Tibial nerve (tissue), 4 donors: ENCODE measurements around the gene IFT172. TPM values are rescaled to one million over a fixed set of nuclear protein-coding genes. Genes with fewer than 3 reads are reported as not detected.

Experiments used
- DNase-seq, 2 donors: peaks; one replicate each; pipeline ENCODE4 v3.0.0-alpha.2; 2019; ENCODE audit warnings: low spot score in 2 of 2
- H3K27ac ChIP-seq, 4 donors: fragments of 200-600 bp; sonication (generic) in 3 of 4; one replicate each; pipeline ENCODE4 v1.5.1; 2017 to 2019; ENCODE audit warnings: mild to moderate bottlenecking in 1 of 4
- H3K27me3 ChIP-seq, 2 donors: fragments of 200-600 bp; sonication (generic) in 1 of 2; one replicate each; pipeline versions ENCODE4 v1.5.1 to v1.6.0; 2017 to 2019
- H3K36me3 ChIP-seq, 3 donors: fragments of 200-600 bp; sonication (generic); one replicate each; pipeline ENCODE4 v1.5.1; 2018 to 2019
- H3K4me1 ChIP-seq, 4 donors: fragments of 200-600 bp; sonication (generic) in 3 of 4; one replicate each; pipeline ENCODE4 v1.5.1; 2017 to 2019
- H3K4me3 ChIP-seq, 4 donors: fragments of 200-600 bp; sonication (generic) in 3 of 4; one replicate each; pipeline ENCODE4 v1.5.1; 2017 to 2019; ENCODE audit warnings: mild to moderate bottlenecking in 1 of 4, moderate library complexity in 1 of 4
- H3K9me3 ChIP-seq, 4 donors: fragments of 200-600 bp; sonication (generic) in 3 of 4; one replicate each; pipeline ENCODE4 v1.5.1; 2017 to 2019
- EP300 ChIP-seq, 2 donors: sonication (generic); formaldehyde crosslinking; IDR thresholded peaks; one replicate each; pipeline ENCODE4 v1.6.1; 2017; ENCODE audit warnings: antibody characterized with exemption in 2 of 2, mild to moderate bottlenecking in 1 of 2
- POLR2A ChIP-seq, 2 donors: fragments of 450-650 bp; IDR thresholded peaks; one replicate each; pipeline ENCODE4 v1.6.1; 2017; ENCODE audit warnings: antibody characterized with exemption in 2 of 2, mild to moderate bottlenecking in 2 of 2, moderate library complexity in 2 of 2
- WGBS, 2 donors: methylation state at CpG; one replicate each; pipeline ENCODE4 v1.1.5; 2018; 5-methylcytosine and 5-hydroxymethylcytosine counted together
- total RNA-seq, 4 donors: library from RNA; depleted of rRNA; stranded (reverse); fragments of >200 nt; gene quantifications; one replicate each; pipeline ENCODE4 v1.1.0, GENCODE V29; 2016
- TF ChIP-seq, protein P1 (sequence below), 5 experiments: fragments of 200-600 bp in 3 of 5; fragments of 450-650 bp in 2 of 5; sonication (generic) in 3 of 5; IDR thresholded peaks; one replicate each; pipeline ENCODE4 v1.5.1; 2016 to 2019; ENCODE audit warnings: antibody characterized with exemption in 5 of 5, mild to moderate bottlenecking in 3 of 5, moderate library complexity in 2 of 5

Gene IFT172
- total RNA-seq, 4 donors from 2014 or later: 27.8 to 61.4 (median 40.9) TPM

DNA sequence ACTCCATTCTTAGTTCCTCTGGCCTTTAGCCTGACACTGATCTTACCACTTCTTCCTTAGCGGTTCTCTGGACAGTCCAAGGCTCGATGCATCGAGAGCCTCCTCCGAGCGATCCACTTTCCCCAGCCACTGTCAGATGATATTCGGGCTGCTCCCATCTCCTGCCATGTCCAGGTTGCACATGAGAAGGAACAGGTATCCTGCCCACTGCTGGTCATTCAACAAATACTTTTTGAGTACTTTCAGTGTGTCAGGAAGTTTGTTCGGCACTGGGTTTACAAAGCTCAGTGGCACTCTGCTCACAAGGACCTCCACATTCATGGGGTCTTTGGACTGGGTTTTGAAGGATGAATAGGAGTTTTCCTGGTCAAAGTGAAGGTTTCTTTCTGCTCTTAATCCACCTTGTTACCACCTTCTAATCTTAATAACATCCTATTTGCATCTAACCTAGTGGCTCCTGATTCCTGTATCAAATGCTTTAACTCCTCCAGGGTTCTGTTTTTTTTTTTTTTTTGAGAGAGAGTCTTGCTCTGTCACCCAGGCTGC lies 32.9 kb upstream of the IFT172 start:
- no peak for DNase-seq
- WGBS, 2 donors: 87% methylated on average over 7 of the region's 7 CpGs
- no peaks in the 10 kb centered on the region for H3K36me3 ChIP-seq
- no peaks in the 10 kb centered on the region for H3K4me1 ChIP-seq
- no peak overlapping the region for H3K27ac ChIP-seq
- TF ChIP-seq POLR2A (IDR thresholded peaks at IDR 0.05): no peak
- no peak for TF ChIP-seq EP300 (IDR thresholded peaks at IDR 0.05)
- TF ChIP-seq, protein P1, sequence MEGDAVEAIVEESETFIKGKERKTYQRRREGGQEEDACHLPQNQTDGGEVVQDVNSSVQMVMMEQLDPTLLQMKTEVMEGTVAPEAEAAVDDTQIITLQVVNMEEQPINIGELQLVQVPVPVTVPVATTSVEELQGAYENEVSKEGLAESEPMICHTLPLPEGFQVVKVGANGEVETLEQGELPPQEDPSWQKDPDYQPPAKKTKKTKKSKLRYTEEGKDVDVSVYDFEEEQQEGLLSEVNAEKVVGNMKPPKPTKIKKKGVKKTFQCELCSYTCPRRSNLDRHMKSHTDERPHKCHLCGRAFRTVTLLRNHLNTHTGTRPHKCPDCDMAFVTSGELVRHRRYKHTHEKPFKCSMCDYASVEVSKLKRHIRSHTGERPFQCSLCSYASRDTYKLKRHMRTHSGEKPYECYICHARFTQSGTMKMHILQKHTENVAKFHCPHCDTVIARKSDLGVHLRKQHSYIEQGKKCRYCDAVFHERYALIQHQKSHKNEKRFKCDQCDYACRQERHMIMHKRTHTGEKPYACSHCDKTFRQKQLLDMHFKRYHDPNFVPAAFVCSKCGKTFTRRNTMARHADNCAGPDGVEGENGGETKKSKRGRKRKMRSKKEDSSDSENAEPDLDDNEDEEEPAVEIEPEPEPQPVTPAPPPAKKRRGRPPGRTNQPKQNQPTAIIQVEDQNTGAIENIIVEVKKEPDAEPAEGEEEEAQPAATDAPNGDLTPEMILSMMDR (IDR thresholded peaks at IDR 0.05): no peak
- H3K9me3 ChIP-seq: no peaks in the 10 kb centered on the region
- H3K27me3 ChIP-seq: no peaks in the 10 kb centered on the region
- no peak overlapping the region for H3K4me3 ChIP-seq

DNA sequence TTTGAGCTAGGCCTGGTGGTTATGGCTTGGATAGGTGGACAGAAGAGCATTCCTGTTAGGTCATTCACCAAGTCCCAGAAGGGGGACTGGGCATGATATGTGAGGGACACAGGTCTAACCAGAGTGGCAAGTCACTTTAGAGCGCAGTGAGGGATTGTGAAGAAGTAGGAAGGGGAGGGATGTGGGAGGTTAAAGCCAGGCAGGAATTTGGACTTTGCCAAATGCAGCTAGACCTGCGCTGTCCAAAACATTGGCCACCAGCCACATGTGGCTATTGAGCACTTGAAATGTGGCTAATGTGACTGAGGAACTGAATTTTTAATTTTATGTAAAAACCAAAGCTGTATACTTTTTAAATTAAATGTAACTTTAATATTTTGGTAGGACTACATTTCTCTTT lies 30.8 kb upstream of the IFT172 start:
- DNase-seq: no peak
- no peaks in the 10 kb centered on the region for H3K27me3 ChIP-seq
- TF ChIP-seq EP300 (IDR thresholded peaks at IDR 0.05) (no peak), POLR2A (IDR thresholded peaks at IDR 0.05) (no peak)
- TF ChIP-seq, protein P1 (IDR thresholded peaks at IDR 0.05): no peak
- WGBS, 2 donors: 87 to 92% methylated on average over 2 of the region's 2 CpGs
- H3K9me3 ChIP-seq: no peaks in the 10 kb centered on the region
- H3K27ac ChIP-seq: no peak overlapping the region
- no peak overlapping the region for H3K4me3 ChIP-seq
- H3K36me3 ChIP-seq: no peaks in the 10 kb centered on the region
- H3K4me1 ChIP-seq: no peaks in the 10 kb centered on the region

DNA sequence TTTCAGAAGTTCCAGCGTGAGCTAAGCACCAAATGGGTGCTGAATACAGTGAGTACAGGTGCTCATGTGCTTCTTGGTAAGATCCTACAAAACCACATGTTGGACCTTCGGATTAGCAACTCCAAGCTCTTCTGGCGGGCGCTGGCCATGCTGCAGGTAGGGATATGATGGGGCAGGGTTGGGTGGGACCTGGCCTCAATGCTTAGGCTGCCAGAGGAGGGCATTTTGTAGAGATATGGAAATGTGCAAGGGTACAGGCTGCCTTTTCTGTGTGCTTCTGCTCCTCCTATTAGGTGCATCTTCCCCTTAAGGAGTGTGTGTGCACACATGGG lies 29.2 kb upstream of the IFT172 start:
- no peaks in the 10 kb centered on the region for H3K9me3 ChIP-seq
- H3K36me3 ChIP-seq: no peaks in the 10 kb centered on the region
- no peak overlapping the region for H3K27ac ChIP-seq
- no peak overlapping the region for H3K4me3 ChIP-seq
- H3K27me3 ChIP-seq: no peaks in the 10 kb centered on the region
- no peak for DNase-seq
- TF ChIP-seq, protein P1 (IDR thresholded peaks at IDR 0.05): no peak
- TF ChIP-seq EP300 (IDR thresholded peaks at IDR 0.05) (no peak), POLR2A (IDR thresholded peaks at IDR 0.05) (no peak)
- 89% methylated on average over 4 of the region's 4 CpGs for WGBS, 2 donors
- no peaks in the 10 kb centered on the region for H3K4me1 ChIP-seq

DNA sequence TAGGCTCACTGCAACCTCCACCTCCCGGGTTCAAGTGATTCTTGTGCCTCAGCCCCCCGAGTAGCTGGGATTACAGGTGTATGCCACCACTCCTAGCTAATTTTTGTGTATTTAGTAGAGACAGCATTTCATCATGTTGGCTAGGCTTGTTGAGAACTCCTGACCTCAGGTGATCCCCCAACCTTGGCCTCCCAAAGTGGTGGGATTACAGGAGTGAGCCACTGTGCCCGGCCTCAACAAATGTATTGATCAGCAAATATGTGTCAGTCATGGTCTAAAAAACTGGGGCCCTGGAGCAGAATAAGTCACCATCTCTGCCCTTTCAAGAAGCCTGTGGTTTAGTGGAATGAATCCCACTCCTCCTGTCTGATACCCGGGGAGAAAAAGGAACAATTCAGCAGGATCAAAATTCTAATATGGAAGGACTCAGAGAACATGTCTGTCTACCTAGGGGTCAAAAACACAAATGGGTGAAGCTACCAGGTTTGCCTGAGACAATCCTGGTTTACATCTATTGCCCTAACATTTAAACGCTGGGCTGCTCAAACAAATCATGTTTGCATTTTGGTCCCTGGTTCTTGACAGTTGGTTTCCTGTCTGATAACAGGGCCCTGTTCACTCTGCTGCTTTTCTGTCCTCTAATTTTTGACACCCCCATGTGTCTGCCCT lies 28.7 kb upstream of the IFT172 start:
- H3K9me3 ChIP-seq: no peaks in the 10 kb centered on the region
- no peaks in the 10 kb centered on the region for H3K27me3 ChIP-seq
- no peak for DNase-seq
- H3K36me3 ChIP-seq: no peaks in the 10 kb centered on the region
- 76 to 79% methylated on average over 5 of the region's 5 CpGs for WGBS, 2 donors
- H3K27ac ChIP-seq: no peak overlapping the region
- TF ChIP-seq, protein P1 (IDR thresholded peaks at IDR 0.05): no peak
- TF ChIP-seq POLR2A (IDR thresholded peaks at IDR 0.05) (no peak), EP300 (IDR thresholded peaks at IDR 0.05) (no peak)
- H3K4me1 ChIP-seq: no peaks in the 10 kb centered on the region
- no peak overlapping the region for H3K4me3 ChIP-seq

DNA sequence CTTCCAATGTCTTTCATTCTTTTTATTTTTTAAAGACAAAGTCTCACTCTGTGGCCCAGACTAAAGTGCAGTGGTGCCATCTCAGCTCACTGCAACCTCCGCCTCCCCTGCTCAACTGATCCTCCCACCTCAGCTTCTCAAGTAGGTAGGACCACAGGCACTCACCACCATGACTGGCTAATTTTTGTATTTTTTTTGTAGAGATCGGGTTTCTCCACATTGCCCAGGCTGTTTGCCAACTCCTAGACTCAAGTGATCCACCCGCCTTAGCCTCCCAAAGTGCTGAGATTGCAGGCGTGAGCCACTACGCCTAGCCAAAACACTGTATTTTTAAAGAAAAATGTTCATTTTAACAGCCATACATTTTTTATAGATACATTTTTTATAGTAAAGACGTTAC lies 19.8 kb upstream of the IFT172 start:
- Histone ChIP-seq H3K9me3 (no peaks in the 10 kb centered on the region), H3K4me3 (no peak overlapping the region), H3K36me3 (no peaks in the 10 kb centered on the region), H3K27ac (no peak overlapping the region), H3K4me1 (no peaks in the 10 kb centered on the region), H3K27me3 (no peaks in the 10 kb centered on the region)
- TF ChIP-seq EP300 (IDR thresholded peaks at IDR 0.05): no peak
- TF ChIP-seq, protein P1 (IDR thresholded peaks at IDR 0.05): no peak
- no peak for TF ChIP-seq POLR2A (IDR thresholded peaks at IDR 0.05)
- DNase-seq: no peak
- WGBS, 2 donors: 42 to 47% methylated on average over 6 of the region's 6 CpGs
